ENCODE measurements around the gene DALRD3. TPM values are rescaled to one million over a fixed set of nuclear protein-coding genes. Genes with fewer than 3 reads are reported as not detected.

The DALRD3 gene
- polyA plus RNA-seq, 3 donors: 25.5 to 46.4 (median 25.9) TPM

- peak within 1 kb of the TSS; percentile 5 for H3K27ac ChIP-seq (ENCODE audit: low read depth, low read length)
- 0 to 1% (median 1%) methylated on average over 69 to 91 of the region's 91 CpGs for WGBS, 3 donors
Observed at GRCh38 chr3:48989796-48990635, 28.4 kb downstream of the DALRD3 start, which contains the start of gene P4HTM. Gene P4HTM (plus strand): TSS chr3:48990241. CDS start chr3:48990257, 16 bp downstream.

GRCh38 chr3:48989126-48989795 lies 29.1 kb downstream of the DALRD3 start:
- WGBS, 3 donors: 3 to 6% (median 4%) methylated on average over 21 of the region's 21 CpGs
- peak overlapping the region; percentile 5 for H3K27ac ChIP-seq (ENCODE audit: low read depth, low read length)

GRCh38 chr3:48985831-48986376 lies 32.5 kb downstream of the DALRD3 start:
- no peak overlapping the region for H3K27ac ChIP-seq (ENCODE audit: low read depth, low read length)
- 83 to 95% (median 92%) methylated on average over 7 of the region's 7 CpGs for WGBS, 3 donors

- no peak overlapping the region for H3K27ac ChIP-seq (ENCODE audit: low read depth, low read length)
Observed at GRCh38 chr3:48984663-48985062, 33.7 kb downstream of the DALRD3 start.

- 93 to 98% (median 97%) methylated on average over 4 of the region's 4 CpGs for WGBS, 3 donors
- no peak overlapping the region for H3K27ac ChIP-seq (ENCODE audit: low read depth, low read length)
Observed at GRCh38 chr3:48983096-48983495, 35.3 kb downstream of the DALRD3 start.

- H3K27ac ChIP-seq (ENCODE audit: low read depth, low read length): no peak overlapping the region
- 83 to 90% (median 84%) methylated on average over 5 of the region's 5 CpGs for WGBS, 3 donors
Observed at GRCh38 chr3:48982686-48983085, 35.7 kb downstream of the DALRD3 start.

- no peak overlapping the region for H3K27ac ChIP-seq (ENCODE audit: low read depth, low read length)
Observed at GRCh38 chr3:48982016-48982415, 36.4 kb downstream of the DALRD3 start.

GRCh38 chr3:48980295-48980694 lies 38.1 kb downstream of the DALRD3 start:
- WGBS, 3 donors: 91 to 97% (median 93%) methylated on average over 4 of the region's 4 CpGs
- no peak overlapping the region for H3K27ac ChIP-seq (ENCODE audit: low read depth, low read length)

- WGBS, 3 donors: 94 to 96% (median 95%) methylated on average over 3 of the region's 3 CpGs
- no peak overlapping the region for H3K27ac ChIP-seq (ENCODE audit: low read depth, low read length)
Observed at GRCh38 chr3:48979451-48979850, 38.9 kb downstream of the DALRD3 start.

- 90 to 96% (median 93%) methylated on average over 10 of the region's 10 CpGs for WGBS, 3 donors
Observed at GRCh38 chr3:48974076-48974864, 44.1 kb downstream of the DALRD3 start.

GRCh38 chr3:48970586-48970985 lies 47.8 kb downstream of the DALRD3 start:
- 94 to 96% (median 96%) methylated on average over 6 of the region's 6 CpGs for whole genome bisulfite sequencing, 3 donors
- no peak overlapping the region for H3K27ac ChIP-seq (ENCODE audit: low read depth, low read length)

More at GRCh38 chr3:48974076-48974864, 44.1 kb downstream of the DALRD3 start:
- no peak overlapping the region for H3K27ac ChIP-seq (ENCODE audit: low read depth, low read length)

GRCh38 chr3:48966876-48967361 lies 51.5 kb downstream of the DALRD3 start:
- H3K27ac ChIP-seq (ENCODE audit: low read depth, low read length): no peak overlapping the region
- WGBS, 3 donors: 89 to 95% (median 95%) methylated on average over 7 of the region's 7 CpGs

- WGBS, 3 donors: 88 to 94% (median 90%) methylated on average over 3 of the region's 3 CpGs
Observed at GRCh38 chr3:48966367-48966766, 52.0 kb downstream of the DALRD3 start.

More at GRCh38 chr3:48966367-48966766, 52.0 kb downstream of the DALRD3 start:
- no peak overlapping the region for H3K27ac ChIP-seq (ENCODE audit: low read depth, low read length)

Other genes with a start within 250 kb of the DALRD3 start
- gene PRKAR2A, start 170.7 kb downstream of the DALRD3 start, polyA plus RNA-seq: 10 to 100 TPM in 2 of 3 donors, 1 to 10 TPM in 1; 7.3 to 16.8 (median 11.2) TPM
- gene SLC25A20, start 119.7 kb downstream of the DALRD3 start, polyA plus RNA-seq: 10 to 100 TPM; 18.9 to 31.6 (median 22.9) TPM
- gene ARIH2, start 99.7 kb downstream of the DALRD3 start, polyA plus RNA-seq: 10 to 100 TPM; 24.7 to 49.6 (median 48.2) TPM
- 10 to 100 TPM; 11.7 to 41.1 (median 20.2) TPM for gene P4HTM, start 28.3 kb downstream of the DALRD3 start, polyA plus RNA-seq
- 10 to 100 TPM; 59.2 to 90.6 (median 69.6) TPM for gene WDR6, start 11.2 kb downstream of the DALRD3 start, polyA plus RNA-seq
- 100 to 1,000 TPM in 2 of 3 donors, 10 to 100 TPM in 1; 38.6 to 163 (median 120) TPM for gene NDUFAF3, start 3.5 kb upstream of the DALRD3 start, polyA plus RNA-seq
- gene IMPDH2, start 10.8 kb upstream of the DALRD3 start, polyA plus RNA-seq: 100 to 1,000 TPM; 124 to 247 (median 150) TPM
- 10 to 100 TPM; 20.3 to 42.2 (median 22.0) TPM for gene QRICH1, start 75.5 kb upstream of the DALRD3 start, polyA plus RNA-seq
- gene QARS1, start 86.2 kb upstream of the DALRD3 start, polyA plus RNA-seq: 100 to 1,000 TPM; 169 to 228 (median 189) TPM
- gene USP19, start 102.2 kb upstream of the DALRD3 start, polyA plus RNA-seq: 10 to 100 TPM; 17.6 to 29.8 (median 19.3) TPM
- gene LAMB2, start 114.5 kb upstream of the DALRD3 start, polyA plus RNA-seq: 100 to 1,000 TPM in 2 of 3 donors, 10 to 100 TPM in 1; 90.5 to 300 (median 195) TPM
- 10 to 100 TPM in 1 of 3 donors, 1 to 10 TPM in 2; 8.0 to 18.7 (median 9.1) TPM for gene CCDC71, start 147.8 kb upstream of the DALRD3 start, polyA plus RNA-seq
- 10 to 100 TPM; 32.3 to 73.4 (median 43.5) TPM for gene KLHDC8B, start 153.0 kb upstream of the DALRD3 start, polyA plus RNA-seq